A549 (cell line): ENCODE data around the gene NOX3.

Experiments used
- BCL3 ChIP-seq: fragments of >200 bp; sonication (Bioruptor Twin); formaldehyde crosslinking; IDR thresholded peaks from 3 replicates; pipeline ENCODE4 v1.6.1; 2016
- EHMT2 ChIP-seq: fragments of 200-600 bp; sonication (generic); IDR thresholded peaks from 2 replicates; pipeline ENCODE4 v1.6.1; 2016; ENCODE audit warnings: antibody characterized with exemption, low read depth, mild to moderate bottlenecking, moderate library complexity
- FOSB ChIP-seq: fragments of 250-450 bp; sonication (Bioruptor Pico); IDR thresholded peaks from 2 replicates; pipeline ENCODE4 v1.5.0; 2020; ENCODE audit warnings: mild to moderate bottlenecking, moderate library complexity
- MAZ ChIP-seq: fragments of 150-350 bp; IDR thresholded peaks from 2 replicates; pipeline ENCODE4 v1.6.1; 2014; ENCODE audit warnings: antibody characterized with exemption, low read depth, low read length, borderline replicate concordance
- MYC ChIP-seq: IDR thresholded peaks from 2 replicates; pipeline ENCODE4 v1.6.1; 2012; ENCODE audit warnings: mild to moderate bottlenecking, inconsistent platforms, low read length, improper control_type of control experiment, borderline replicate concordance
- SMC3 ChIP-seq: fragments of >200 bp; sonication (Bioruptor Twin); formaldehyde crosslinking; IDR thresholded peaks from 3 replicates; pipeline ENCODE4 v1.6.1; 2018; ENCODE audit warnings: inconsistent platforms
- TF ChIP-seq, protein P1 (sequence below): fragments of >200 bp; sonication (Bioruptor Twin); formaldehyde crosslinking; IDR thresholded peaks from 3 replicates; pipeline ENCODE4 v1.5.1; 2016
- TF ChIP-seq, protein P2 (sequence below): IDR thresholded peaks from 2 replicates; pipeline ENCODE4 v1.6.1; 2012; ENCODE audit warnings: low read depth, borderline replicate concordance
- TF ChIP-seq, protein P3 (sequence below): IDR thresholded peaks from 2 replicates; pipeline ENCODE4 v1.6.1; 2012
- TF ChIP-seq, protein P4 (sequence below): fragments of 250-450 bp; sonication (Bioruptor Pico); IDR thresholded peaks from 2 replicates; pipeline ENCODE4 v1.5.0; 2021; ENCODE audit warnings: mild to moderate bottlenecking, moderate library complexity, borderline replicate concordance

GRCh38 chr6:155352811-155353210 lies 102.8 kb downstream of the NOX3 start:
- TF ChIP-seq, protein P1, sequence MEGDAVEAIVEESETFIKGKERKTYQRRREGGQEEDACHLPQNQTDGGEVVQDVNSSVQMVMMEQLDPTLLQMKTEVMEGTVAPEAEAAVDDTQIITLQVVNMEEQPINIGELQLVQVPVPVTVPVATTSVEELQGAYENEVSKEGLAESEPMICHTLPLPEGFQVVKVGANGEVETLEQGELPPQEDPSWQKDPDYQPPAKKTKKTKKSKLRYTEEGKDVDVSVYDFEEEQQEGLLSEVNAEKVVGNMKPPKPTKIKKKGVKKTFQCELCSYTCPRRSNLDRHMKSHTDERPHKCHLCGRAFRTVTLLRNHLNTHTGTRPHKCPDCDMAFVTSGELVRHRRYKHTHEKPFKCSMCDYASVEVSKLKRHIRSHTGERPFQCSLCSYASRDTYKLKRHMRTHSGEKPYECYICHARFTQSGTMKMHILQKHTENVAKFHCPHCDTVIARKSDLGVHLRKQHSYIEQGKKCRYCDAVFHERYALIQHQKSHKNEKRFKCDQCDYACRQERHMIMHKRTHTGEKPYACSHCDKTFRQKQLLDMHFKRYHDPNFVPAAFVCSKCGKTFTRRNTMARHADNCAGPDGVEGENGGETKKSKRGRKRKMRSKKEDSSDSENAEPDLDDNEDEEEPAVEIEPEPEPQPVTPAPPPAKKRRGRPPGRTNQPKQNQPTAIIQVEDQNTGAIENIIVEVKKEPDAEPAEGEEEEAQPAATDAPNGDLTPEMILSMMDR: no peak
- TF ChIP-seq BCL3: no peak
- TF ChIP-seq SMC3: no peak
- TF ChIP-seq, protein P2, sequence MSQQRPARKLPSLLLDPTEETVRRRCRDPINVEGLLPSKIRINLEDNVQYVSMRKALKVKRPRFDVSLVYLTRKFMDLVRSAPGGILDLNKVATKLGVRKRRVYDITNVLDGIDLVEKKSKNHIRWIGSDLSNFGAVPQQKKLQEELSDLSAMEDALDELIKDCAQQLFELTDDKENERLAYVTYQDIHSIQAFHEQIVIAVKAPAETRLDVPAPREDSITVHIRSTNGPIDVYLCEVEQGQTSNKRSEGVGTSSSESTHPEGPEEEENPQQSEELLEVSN: no peak
- no peak for TF ChIP-seq MAZ
- no peak for TF ChIP-seq FOSB (CRISPR knock-in tag)
- TF ChIP-seq, protein P3, sequence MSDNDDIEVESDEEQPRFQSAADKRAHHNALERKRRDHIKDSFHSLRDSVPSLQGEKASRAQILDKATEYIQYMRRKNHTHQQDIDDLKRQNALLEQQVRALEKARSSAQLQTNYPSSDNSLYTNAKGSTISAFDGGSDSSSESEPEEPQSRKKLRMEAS: no peak
- no peak for TF ChIP-seq MYC
- no peak for TF ChIP-seq EHMT2
- TF ChIP-seq, protein P4, sequence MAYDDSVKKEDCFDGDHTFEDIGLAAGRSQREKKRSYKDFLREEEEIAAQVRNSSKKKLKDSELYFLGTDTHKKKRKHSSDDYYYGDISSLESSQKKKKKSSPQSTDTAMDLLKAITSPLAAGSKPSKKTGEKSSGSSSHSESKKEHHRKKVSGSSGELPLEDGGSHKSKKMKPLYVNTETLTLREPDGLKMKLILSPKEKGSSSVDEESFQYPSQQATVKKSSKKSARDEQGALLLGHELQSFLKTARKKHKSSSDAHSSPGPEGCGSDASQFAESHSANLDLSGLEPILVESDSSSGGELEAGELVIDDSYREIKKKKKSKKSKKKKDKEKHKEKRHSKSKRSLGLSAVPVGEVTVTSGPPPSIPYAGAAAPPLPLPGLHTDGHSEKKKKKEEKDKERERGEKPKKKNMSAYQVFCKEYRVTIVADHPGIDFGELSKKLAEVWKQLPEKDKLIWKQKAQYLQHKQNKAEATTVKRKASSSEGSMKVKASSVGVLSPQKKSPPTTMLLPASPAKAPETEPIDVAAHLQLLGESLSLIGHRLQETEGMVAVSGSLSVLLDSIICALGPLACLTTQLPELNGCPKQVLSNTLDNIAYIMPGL (CRISPR knock-in tag): no peak
